Muscle of back (tissue), 11 donors: ENCODE data around the gene MLN. TPM values are rescaled to one million over a fixed set of nuclear protein-coding genes. Genes with fewer than 3 reads are reported as not detected.
"Not testable (repeated sequence)": the region's sequence is repeated elsewhere in the genome, so short reads cannot be mapped to it uniquely, and the experiment has no call there.

ENCODE experiments used
- DNase-seq, 3 donors: peaks; one replicate each; pipeline versions ENCODE4 v3.0.0 to v3.0.0-alpha.2; 2013
- polyA plus RNA-seq, 10 donors: library from polyadenylated mRNA; unstranded; fragments of 120-200 nt; gene quantifications; one replicate each; pipeline ENCODE4 v1.2.1, GENCODE V29; 2013; ENCODE audit not compliant: insufficient read length in 10 of 10

The MLN gene
- polyA plus RNA-seq, 10 donors, result not detected

DNA sequence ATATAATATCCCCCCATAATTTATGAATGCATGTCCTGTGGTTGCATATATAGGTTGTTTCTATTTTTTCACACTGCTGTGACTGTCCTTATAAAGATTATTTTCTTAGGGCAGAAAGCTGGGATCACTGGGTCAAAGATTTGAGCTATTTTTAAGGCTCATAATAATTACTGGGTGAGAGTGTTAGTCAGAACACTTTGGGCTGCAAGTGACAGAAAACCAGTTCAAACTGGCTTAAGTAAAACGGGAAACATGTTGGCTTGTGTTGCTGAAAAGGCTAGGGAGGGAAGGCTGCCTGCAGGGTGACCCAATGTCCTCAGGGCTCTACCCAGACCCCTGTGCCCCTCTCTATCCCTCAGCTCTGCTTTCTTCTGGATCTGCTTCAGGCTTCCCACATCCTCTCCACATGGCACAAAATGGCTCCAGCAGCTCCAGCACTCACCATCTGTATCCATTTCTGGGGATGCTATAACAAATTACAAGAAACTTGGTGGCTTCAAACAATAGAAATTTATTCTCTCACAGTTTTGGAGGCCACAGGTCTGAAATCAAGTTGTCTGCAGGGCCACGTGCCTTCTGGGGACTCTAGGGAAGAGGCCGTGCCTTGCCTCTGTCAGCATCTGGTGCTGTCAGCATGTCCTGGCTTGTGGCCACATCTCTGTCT, 33.1 kb upstream of the MLN start:
- no peak for DNase-seq

DNA sequence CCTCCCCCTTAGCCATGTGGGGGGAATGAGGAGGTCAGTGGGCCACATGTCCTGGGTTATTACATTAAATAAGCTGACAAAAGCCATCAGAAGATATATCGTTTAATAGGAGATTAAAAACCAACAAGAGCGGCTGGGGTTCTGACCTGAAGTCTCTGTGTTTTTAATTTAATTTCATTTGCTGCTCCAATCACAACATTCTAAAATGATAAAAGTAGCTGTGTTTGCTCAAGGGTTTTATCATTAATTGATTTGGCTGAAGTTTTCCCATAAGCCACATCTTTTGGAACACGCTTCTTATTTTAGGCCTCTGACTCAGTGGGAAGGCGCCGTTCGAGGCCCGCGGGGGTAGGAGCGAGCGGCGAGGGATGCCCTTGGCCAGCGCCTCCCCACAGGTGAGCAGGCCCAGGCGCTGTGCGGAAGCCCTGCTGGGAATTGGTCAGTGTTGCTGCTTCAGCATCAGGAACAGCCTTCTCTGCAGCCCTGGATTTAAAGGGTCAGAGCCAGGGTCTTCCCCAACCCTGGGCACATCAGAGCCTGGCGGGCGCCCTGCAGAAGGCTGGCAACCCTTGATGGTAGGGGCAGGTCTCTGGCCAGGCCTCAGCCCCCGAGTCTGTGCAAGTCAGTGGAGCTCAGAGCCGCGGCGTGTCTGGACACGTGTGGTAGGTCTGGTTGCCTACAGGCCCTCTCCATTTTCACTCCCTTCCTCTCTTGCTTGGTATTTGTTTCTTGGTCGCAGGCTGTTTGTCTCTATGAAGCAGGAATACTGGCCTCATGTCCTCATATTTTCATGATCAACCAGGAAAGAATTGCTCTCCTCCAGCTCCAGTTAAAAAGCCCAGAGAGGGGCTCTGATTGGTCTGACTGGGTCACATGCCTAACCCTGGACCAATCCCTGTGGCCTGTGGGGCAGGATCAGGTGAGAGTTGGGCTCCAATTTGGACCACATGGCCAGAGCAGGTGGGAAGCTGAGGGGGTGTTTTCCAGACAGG, 30.9 kb upstream of the MLN start:
- no peak for DNase-seq

DNA sequence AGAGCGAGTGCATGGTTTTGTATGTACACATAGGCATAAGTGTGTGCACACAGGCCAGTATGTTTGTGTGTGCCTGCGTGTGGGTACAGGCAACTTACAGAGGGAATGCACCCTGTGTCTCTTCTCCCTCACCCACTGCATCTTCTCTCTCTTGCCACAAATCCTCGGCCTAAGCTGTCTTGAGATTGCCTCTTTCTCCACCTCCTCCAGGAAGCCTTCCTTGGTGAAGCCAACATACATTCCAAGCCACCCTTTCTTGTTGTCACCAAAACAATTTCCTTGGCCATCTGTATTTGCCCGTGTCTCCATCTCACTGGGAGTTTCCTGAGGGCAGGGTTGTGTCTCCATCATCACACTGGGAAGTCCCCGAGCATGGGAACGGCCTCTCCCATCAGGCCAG, 29.8 kb upstream of the MLN start:
- DNase-seq, result no peak

DNA sequence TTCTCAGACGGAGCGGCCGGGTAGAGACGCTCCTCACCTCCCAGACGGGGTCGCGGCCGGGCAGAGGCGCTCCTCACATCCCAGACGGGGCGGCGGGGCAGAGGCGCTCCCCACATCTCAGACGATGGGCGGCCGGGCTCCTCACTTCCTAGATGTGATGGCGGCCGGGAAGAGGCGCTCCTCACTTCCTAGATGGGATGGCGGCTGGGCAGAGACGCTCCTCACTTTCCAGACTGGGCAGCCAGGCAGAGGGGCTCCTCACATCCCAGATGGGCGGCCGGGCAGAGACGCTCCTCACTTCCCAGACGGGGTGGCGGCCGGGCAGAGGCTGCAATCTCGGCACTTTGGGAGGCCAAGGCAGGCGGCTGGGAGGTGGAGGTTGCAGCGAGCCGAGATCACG, 29.0 kb upstream of the MLN start:
- DNase-seq, result not testable (repeated sequence)

DNA sequence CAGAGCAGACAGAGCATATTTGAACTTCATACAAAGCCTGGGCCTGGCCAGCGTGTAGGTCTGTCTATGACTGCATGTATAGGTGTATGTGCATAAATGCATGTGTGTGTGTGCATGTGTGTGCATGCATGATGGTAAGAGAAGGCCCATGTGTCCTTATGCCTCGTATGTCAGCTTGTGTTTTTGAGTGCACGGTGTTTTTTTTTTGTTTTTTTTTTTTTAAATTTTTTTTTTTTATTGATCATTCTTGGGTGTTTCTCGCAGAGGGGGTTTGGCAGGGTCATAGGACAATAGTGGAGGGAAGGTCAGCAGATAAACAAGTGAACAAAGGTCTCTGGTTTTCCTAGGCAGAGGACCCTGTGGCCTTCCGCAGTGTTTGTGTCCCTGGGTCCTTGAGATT, 27.9 kb upstream of the MLN start:
- DNase-seq, result not testable (repeated sequence)

DNA sequence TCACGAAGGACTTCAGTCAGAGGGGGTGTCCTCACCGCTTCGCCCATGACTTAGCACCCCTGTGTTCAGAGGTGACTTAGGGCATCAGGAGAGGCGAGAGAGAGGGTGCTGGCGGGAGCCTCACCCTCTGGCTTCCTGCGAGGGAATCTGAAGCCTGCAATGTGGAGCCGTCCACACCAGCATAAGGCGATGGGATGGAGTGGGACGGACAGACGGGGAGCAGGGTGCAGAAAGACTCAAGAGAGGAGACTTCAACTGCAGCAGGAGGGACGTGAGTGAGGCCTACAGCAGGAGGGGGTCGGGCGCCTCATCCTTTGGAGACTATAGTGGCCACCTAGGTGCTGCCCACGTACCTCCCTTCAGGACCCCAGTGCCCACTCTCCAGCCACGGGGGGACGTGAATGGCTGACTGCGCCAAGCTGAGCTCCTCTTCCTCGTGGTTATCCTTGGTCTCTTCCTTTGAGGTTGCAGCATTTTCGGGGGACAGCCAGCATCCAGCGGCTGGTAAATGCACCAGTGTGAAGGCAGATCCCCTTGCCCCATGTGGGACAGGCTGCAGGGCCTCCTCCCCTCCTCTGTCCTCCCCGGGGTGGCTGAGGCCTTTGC, 26.9 kb upstream of the MLN start:
- DNase-seq, result no peak

- no peak for DNase-seq
Measured at GRCh38 chr6:33828764-33829731, 25.2 kb upstream of the MLN start.

GRCh38 chr6:33828452-33828763, 24.6 kb upstream of the MLN start:
- DNase-seq, result no peak

DNA sequence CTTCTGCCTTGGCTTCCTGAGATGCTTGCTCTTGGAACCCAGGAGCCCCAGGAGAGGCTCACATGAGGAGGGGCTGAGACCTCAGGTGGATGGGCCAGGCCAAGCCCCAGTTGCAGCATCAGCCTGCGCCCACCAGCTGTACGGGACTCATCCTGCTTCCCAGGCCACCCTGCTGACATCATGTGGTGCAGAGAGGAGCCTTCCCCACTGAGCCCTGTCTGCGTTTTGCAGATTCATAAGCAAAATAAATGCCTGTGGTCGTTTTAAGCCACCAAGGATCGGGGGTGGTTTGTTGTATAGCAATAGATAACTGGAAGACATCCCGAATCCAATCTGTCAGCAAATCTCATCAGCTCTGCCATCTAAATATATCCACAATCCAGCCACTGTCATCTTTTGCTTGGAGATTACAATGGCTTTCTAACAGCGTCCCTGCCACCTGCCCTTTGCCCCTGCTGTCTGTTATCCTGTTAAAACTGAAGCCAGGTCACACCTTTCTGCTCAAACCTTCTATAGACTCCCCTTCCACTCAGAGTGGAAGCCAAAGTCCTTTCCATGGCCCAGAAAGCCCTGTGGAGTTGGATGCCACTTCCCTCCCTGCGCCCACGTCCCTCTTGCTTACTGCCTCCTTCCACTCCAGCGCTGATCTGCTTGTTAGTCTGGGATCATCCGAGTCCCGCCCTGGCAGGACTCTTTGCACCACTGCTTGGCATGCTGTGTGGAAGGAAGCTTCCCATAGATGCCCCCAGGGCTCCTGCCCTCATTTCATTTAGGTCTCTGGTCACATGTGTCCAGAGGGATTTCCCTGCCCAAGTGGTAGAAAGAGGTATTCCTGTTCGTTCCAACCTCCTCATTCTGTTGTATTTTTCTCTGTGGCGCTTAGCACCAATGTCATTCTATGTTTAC, 24.0 kb upstream of the MLN start:
- peak in 1 of 3 donors; percentile 38 for DNase-seq

DNA sequence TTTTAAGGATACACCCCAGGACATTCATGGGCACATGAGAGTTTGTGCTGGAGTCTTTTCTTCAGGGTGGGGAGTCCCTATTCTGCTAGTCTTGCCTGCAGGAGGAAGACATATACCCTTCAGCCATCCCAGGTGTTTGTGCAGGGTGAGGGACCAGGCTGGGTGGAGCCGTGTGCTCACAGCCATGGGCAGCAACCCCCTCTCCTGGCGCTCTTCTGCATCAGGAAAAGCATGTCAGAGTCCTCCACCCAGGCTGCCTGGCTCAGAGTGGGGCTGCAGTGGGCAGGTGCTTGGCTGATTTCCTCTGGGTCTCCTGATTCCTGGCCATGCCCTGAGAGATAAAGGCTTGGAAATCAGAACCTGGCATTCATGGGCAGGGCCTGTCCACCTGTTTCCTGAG, 22.7 kb upstream of the MLN start:
- DNase-seq, result no peak

- DNase-seq, result peak in 1 of 3 donors; percentile 46
Measured at GRCh38 chr6:33824461-33825154, 20.8 kb upstream of the MLN start.

GRCh38 chr6:33823806-33824205, 20.0 kb upstream of the MLN start:
- no peak for DNase-seq

GRCh38 chr6:33822575-33823395, 19.0 kb upstream of the MLN start:
- no peak for DNase-seq

DNA sequence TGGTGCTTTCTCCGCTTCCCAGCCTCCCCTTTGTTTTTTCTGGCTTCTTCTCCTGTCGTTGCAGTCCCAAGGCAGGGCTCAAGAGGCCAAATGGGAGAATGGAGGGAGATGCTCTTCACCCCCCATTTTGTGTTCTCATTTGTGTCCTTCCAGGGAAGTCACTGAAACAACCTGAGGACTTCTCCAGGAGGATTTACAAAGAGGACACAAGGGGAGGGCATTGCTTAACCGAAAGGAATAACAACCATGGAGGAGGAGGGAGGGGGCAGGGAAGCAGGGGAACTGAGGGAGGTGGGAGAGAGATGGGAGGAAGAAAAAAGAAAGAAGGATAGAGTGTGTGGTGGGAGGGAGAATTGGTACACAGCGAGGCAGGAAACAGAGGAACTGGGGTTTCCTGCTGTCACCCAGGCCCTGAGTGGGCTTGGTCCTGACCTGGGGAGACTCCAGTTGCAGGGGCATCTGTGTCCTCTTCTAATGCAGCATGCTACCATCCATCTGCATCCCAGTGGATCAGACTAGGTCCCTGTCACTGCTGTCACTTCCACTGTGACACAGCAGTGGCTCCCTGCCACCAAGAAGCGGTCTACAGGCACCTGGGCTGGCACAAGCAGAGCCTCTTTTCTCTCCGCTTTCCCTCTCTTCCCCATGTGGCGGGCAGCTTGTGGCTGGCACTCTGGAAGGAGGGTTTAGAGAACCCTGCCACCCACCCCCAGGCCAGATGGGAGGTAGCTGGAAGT, 17.1 kb upstream of the MLN start:
- DNase-seq, result no peak

- no peak for DNase-seq
Measured at GRCh38 chr6:33820243-33820642, 16.4 kb upstream of the MLN start.

DNA sequence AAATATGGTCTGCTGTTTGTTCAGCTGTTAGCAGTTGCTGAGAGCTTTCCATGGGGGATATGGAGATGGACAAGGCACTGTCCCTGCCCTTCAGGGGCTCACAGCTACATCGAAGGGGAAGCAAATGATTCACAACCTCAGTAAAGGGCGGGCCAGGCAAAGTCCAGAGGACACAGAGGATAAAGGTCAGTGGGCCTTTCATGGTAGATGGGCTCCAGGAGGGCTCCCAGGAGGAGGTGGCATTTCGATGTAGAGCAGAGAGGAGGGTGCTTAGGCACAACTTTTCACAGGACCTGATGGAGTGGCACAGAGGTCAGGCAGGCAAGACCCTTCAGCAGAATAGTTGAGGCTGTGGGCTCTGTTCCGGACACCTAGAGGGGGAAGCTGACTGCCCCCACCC, 15.2 kb upstream of the MLN start:
- no peak for DNase-seq

DNA sequence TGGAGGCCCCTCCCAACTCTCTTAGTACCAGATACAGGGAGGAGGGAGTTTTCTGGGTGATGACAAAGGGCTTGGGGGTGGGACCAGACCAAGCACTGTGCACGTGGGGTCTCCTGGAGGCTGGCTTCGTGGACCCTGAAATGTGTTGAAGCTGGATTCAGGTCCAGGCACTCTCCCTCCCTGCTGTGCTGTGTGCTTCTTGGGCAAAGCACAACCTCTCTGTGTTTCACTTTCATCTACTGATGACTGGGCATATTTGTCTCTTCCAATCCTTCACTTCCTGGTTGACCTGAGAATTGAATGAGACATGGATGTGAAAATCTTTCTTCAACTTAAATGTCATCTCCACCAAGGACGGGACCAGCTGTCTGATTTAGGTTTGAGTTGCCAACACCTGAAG, 14.5 kb upstream of the MLN start:
- no peak for DNase-seq

GRCh38 chr6:33817489-33817888, 13.7 kb upstream of the MLN start:
- DNase-seq, result no peak
